ENCODE data around the gene SCAF1. TPM values are rescaled to one million over a fixed set of nuclear protein-coding genes. Genes with fewer than 3 reads are reported as not detected.

SCAF1 gene
- total RNA-seq, 1 donor from 2014 or later: 79.7 TPM

- Mint-ChIP-seq H3K27ac (peak within 1 kb of the TSS; percentile 99), H3K9me3 (no peaks in the 10 kb centered on the region), H3K4me1 (ENCODE audit: low read depth) (peaks cover 55% of the 10 kb centered on the region), H3K36me3 (ENCODE audit: low read depth) (peaks cover 8% of the 10 kb centered on the region), H3K4me3 (peak within 1 kb of the TSS; percentile 94), H3K27me3 (ENCODE audit: insufficient read depth) (no peaks in the 10 kb centered on the region)
- intact Hi-C loops (cut with micrococcal nuclease): loop anchor here (1.0 to 10.0 kb wide), 15 partner anchors 36 to 1278 kb away; partner anchors contain the start of genes ALDH16A1, DBP, FUZ and JOSD2
- peak; percentile 100 for DNase-seq (ENCODE audit: low spot score)
Observed at GRCh38 chr19:49640113-49640898, 1.7 kb upstream of the SCAF1 start, which contains the start of gene RRAS. Gene RRAS (minus strand): TSS chr19:49640143. CDS start chr19:49640098, 45 bp downstream.

GRCh38 chr19:49642492-49643035, 555 bp downstream of the SCAF1 start:
- Mint-ChIP-seq H3K4me1 (ENCODE audit: low read depth) (peaks cover 54% of the 10 kb centered on the region), H3K27me3 (ENCODE audit: insufficient read depth) (no peaks in the 10 kb centered on the region), H3K9me3 (no peaks in the 10 kb centered on the region), H3K36me3 (ENCODE audit: low read depth) (peaks cover 16% of the 10 kb centered on the region), H3K4me3 (peak overlapping the region; percentile 94), H3K27ac (peak overlapping the region; percentile 90)
- DNase-seq (ENCODE audit: low spot score): no peak
- intact Hi-C loops (cut with micrococcal nuclease): loop anchor here (1.0 to 10.0 kb wide), 6 partner anchors 23 to 1280 kb away; partner anchors contain the start of genes BCL2L12, IRF3, MAMSTR and PNKP

- intact Hi-C loops (cut with micrococcal nuclease): loop anchor here (5.0 to 10.0 kb wide), 3 partner anchors 929 to 1281 kb away; partner anchors contain the start of genes MAMSTR, SYNGR4 and TMEM143
- no peaks in the 10 kb centered on the region for H3K9me3 Mint-ChIP-seq
- peaks cover 46% of the 10 kb centered on the region for H3K4me1 Mint-ChIP-seq (ENCODE audit: low read depth)
- H3K27ac Mint-ChIP-seq: peak overlapping the region; percentile 79
- peaks cover 16% of the 10 kb centered on the region for H3K36me3 Mint-ChIP-seq (ENCODE audit: low read depth)
- no peaks in the 10 kb centered on the region for H3K27me3 Mint-ChIP-seq (ENCODE audit: insufficient read depth)
- DNase-seq (ENCODE audit: low spot score): no peak
- peak overlapping the region; percentile 94 for H3K4me3 Mint-ChIP-seq
Observed at GRCh38 chr19:49643466-49643865, 1.5 kb downstream of the SCAF1 start.

- no peak for DNase-seq (ENCODE audit: low spot score)
- intact Hi-C loops (cut with micrococcal nuclease): loop anchor here (10.0 kb wide), 1 partner anchor 931 kb away; the partner anchor contains the start of gene MAMSTR
- no peaks in the 10 kb centered on the region for H3K27me3 Mint-ChIP-seq (ENCODE audit: insufficient read depth)
- peaks cover 23% of the 10 kb centered on the region for H3K36me3 Mint-ChIP-seq (ENCODE audit: low read depth)
- H3K4me1 Mint-ChIP-seq (ENCODE audit: low read depth): peaks cover 32% of the 10 kb centered on the region
- H3K4me3 Mint-ChIP-seq: no peak overlapping the region
- H3K27ac Mint-ChIP-seq: no peak overlapping the region
- H3K9me3 Mint-ChIP-seq: no peaks in the 10 kb centered on the region
Observed at GRCh38 chr19:49645592-49645991, 3.6 kb downstream of the SCAF1 start.

DNA sequence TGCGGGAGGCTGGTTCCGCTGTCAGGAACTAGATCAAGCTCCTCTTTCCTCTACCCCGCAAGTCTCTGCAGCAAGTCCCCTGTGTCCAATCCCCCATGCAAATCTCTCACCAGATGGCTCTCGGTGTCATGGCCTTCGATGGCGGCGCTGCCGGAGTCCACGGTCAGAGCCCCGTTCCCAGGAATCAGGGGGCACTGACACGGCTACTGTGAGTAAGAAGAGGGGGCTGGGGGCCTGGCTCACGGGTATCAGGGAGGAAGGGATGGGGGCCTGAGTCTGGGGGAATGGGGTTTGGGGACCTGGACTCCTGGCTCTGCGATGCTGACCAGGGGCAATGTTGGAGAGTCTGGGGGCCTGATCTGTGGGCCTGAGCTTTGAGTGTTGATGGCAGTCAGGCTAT, 4.0 kb downstream of the SCAF1 start:
- Mint-ChIP-seq H3K27ac (no peak overlapping the region), H3K27me3 (ENCODE audit: insufficient read depth) (no peaks in the 10 kb centered on the region), H3K9me3 (no peaks in the 10 kb centered on the region), H3K4me3 (no peak overlapping the region), H3K4me1 (ENCODE audit: low read depth) (peaks cover 28% of the 10 kb centered on the region), H3K36me3 (ENCODE audit: low read depth) (peaks cover 24% of the 10 kb centered on the region)
- DNase-seq (ENCODE audit: low spot score): no peak
- intact Hi-C loops (cut with micrococcal nuclease): loop anchor here (10.0 kb wide), 1 partner anchor 931 kb away; the partner anchor contains the start of gene MAMSTR

DNA sequence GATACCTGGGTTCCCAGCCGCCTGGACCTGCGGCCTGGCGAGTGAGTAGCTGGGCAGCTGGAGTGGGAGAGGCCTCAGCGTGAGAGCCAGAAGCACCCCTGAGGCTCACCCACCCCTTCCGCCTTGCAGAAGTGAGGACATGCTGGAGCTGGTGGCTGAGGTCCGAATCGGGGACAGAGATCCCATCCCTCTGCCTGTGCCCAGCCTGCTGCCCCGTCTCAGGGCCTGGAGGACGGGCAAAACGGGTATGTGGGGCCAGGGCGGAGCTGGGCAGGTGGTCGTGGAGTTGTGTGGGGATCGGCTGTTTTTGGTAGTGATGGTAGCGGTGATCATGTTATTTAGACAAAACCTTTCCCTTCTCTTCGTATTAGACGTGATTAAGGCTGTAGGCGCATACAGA, 4.6 kb downstream of the SCAF1 start:
- DNase-seq (ENCODE audit: low spot score): no peak
- Mint-ChIP-seq H3K4me3 (no peak overlapping the region), H3K27me3 (ENCODE audit: insufficient read depth) (no peaks in the 10 kb centered on the region), H3K4me1 (ENCODE audit: low read depth) (peaks cover 26% of the 10 kb centered on the region), H3K36me3 (ENCODE audit: low read depth) (peaks cover 25% of the 10 kb centered on the region), H3K27ac (no peak overlapping the region), H3K9me3 (no peaks in the 10 kb centered on the region)
- intact Hi-C loops (cut with micrococcal nuclease): loop anchor here (10.0 kb wide), 1 partner anchor 932 kb away; the partner anchor contains the start of gene MAMSTR

GRCh38 chr19:49651029-49651819, 9.2 kb downstream of the SCAF1 start:
- Mint-ChIP-seq H3K4me1 (ENCODE audit: low read depth) (no peaks in the 10 kb centered on the region), H3K4me3 (no peak overlapping the region), H3K9me3 (no peaks in the 10 kb centered on the region), H3K27ac (no peak overlapping the region), H3K27me3 (ENCODE audit: insufficient read depth) (no peaks in the 10 kb centered on the region), H3K36me3 (ENCODE audit: low read depth) (peaks cover 26% of the 10 kb centered on the region)
- DNase-seq (ENCODE audit: low spot score): no peak
- intact Hi-C loops (cut with micrococcal nuclease): no loop called here

GRCh38 chr19:49651820-49652550, 10.0 kb downstream of the SCAF1 start:
- H3K4me3 Mint-ChIP-seq: no peak overlapping the region
- no peaks in the 10 kb centered on the region for H3K9me3 Mint-ChIP-seq
- no peak for DNase-seq (ENCODE audit: low spot score)
- H3K27ac Mint-ChIP-seq: no peak overlapping the region
- H3K36me3 Mint-ChIP-seq (ENCODE audit: low read depth): peaks cover 28% of the 10 kb centered on the region
- intact Hi-C loops (cut with micrococcal nuclease): no loop called here
- H3K4me1 Mint-ChIP-seq (ENCODE audit: low read depth): no peaks in the 10 kb centered on the region
- H3K27me3 Mint-ChIP-seq (ENCODE audit: insufficient read depth): no peaks in the 10 kb centered on the region

GRCh38 chr19:49652551-49653465, 10.8 kb downstream of the SCAF1 start:
- H3K4me3 Mint-ChIP-seq: no peak overlapping the region
- intact Hi-C loops (cut with micrococcal nuclease): no loop called here
- peaks cover 32% of the 10 kb centered on the region for H3K36me3 Mint-ChIP-seq (ENCODE audit: low read depth)
- H3K4me1 Mint-ChIP-seq (ENCODE audit: low read depth): no peaks in the 10 kb centered on the region
- no peaks in the 10 kb centered on the region for H3K27me3 Mint-ChIP-seq (ENCODE audit: insufficient read depth)
- H3K9me3 Mint-ChIP-seq: no peaks in the 10 kb centered on the region
- H3K27ac Mint-ChIP-seq: no peak overlapping the region
- no peak for DNase-seq (ENCODE audit: low spot score)

DNA sequence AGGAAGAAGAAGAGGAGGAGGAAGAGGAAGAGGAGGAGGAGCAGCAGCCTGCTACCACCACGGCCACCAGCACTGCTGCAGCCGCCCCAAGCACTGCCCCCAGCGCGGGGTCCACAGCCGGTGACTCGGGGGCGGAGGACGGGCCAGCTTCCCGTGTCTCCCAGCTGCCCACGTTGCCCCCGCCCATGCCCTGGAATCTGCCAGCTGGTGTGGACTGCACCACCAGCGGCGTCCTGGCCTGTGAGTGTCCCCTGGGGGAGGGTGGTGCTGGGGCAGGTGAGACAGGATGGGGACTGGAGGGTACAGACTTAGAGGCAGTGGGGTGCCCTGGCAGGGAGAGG, 11.4 kb downstream of the SCAF1 start:
- peaks cover 32% of the 10 kb centered on the region for H3K36me3 Mint-ChIP-seq (ENCODE audit: low read depth)

GRCh38 chr19:49654581-49654980, 12.6 kb downstream of the SCAF1 start:
- H3K27ac Mint-ChIP-seq: no peak overlapping the region
- no peak for DNase-seq (ENCODE audit: low spot score)
- no peak overlapping the region for H3K4me3 Mint-ChIP-seq
- H3K27me3 Mint-ChIP-seq (ENCODE audit: insufficient read depth): no peaks in the 10 kb centered on the region
- peaks cover 34% of the 10 kb centered on the region for H3K36me3 Mint-ChIP-seq (ENCODE audit: low read depth)
- H3K9me3 Mint-ChIP-seq: no peaks in the 10 kb centered on the region
- H3K4me1 Mint-ChIP-seq (ENCODE audit: low read depth): no peaks in the 10 kb centered on the region
- intact Hi-C loops (cut with micrococcal nuclease): no loop called here

More for the DNA sequence above, 11.4 kb downstream of the SCAF1 start:
- no peaks in the 10 kb centered on the region for H3K27me3 Mint-ChIP-seq (ENCODE audit: insufficient read depth)
- no peak overlapping the region for H3K27ac Mint-ChIP-seq
- no peak for DNase-seq (ENCODE audit: low spot score)
- H3K4me1 Mint-ChIP-seq (ENCODE audit: low read depth): no peaks in the 10 kb centered on the region
- H3K9me3 Mint-ChIP-seq: no peaks in the 10 kb centered on the region
- H3K4me3 Mint-ChIP-seq: no peak overlapping the region
- intact Hi-C loops (cut with micrococcal nuclease): no loop called here
